HG03439 (cell line): ENCODE measurements around the gene GSC2.
"Not testable (repeated sequence)": the region's sequence is repeated elsewhere in the genome, so short reads cannot be mapped to it uniquely, and the experiment has no call there.

Source experiments
- ATAC-seq: cut with Tn5 transposase; IDR thresholded peaks from one replicate; pipeline ENCODE4 v1.9.1; 2021; ENCODE audit warnings: mild to moderate bottlenecking, moderate library complexity; ENCODE audit not compliant: unreplicated experiment

Gene GSC2

DNA sequence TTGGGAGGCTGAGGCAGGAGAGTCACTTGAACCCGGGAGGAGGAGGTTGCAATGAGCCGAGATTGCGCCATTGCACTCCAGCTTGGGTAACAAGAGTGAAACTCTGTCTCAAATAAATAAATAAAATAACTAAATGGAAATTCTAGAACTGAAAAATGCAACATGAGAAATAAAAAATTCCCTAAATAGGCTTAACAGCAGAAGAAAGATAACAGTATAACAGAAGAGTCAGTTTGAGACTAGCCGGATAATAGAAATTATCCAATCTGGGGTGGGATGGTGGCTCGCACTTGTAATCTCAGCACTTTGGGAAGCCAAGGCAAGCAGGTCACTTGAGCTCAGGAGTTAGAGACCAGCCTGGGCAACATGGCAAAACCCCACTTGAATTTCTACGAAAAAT, 14.3 kb upstream of the GSC2 start:
- no peak for ATAC-seq

GRCh38 chr22:19158649-19159048, 8.6 kb upstream of the GSC2 start:
- ATAC-seq, result not testable (repeated sequence)

DNA sequence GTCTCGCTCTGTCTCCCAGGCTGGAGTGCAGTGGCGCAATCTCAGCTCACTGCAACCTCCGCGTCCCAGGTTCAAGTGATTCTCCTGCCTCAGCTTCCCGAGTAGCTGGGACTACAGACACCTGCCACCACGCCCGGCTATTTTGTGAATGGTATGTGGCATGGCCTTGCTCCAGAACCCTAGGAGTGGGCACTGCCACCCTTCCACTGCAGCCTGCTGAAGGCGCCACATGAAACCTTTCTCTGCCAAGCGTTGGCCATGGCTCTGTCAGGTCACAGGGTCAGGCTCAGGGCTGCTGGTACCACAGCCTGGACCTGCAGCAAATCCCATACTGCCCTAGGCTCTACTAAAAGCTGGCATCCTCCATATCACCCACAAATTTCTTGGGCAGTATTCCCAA, 6.0 kb upstream of the GSC2 start:
- not testable (repeated sequence) for ATAC-seq

DNA sequence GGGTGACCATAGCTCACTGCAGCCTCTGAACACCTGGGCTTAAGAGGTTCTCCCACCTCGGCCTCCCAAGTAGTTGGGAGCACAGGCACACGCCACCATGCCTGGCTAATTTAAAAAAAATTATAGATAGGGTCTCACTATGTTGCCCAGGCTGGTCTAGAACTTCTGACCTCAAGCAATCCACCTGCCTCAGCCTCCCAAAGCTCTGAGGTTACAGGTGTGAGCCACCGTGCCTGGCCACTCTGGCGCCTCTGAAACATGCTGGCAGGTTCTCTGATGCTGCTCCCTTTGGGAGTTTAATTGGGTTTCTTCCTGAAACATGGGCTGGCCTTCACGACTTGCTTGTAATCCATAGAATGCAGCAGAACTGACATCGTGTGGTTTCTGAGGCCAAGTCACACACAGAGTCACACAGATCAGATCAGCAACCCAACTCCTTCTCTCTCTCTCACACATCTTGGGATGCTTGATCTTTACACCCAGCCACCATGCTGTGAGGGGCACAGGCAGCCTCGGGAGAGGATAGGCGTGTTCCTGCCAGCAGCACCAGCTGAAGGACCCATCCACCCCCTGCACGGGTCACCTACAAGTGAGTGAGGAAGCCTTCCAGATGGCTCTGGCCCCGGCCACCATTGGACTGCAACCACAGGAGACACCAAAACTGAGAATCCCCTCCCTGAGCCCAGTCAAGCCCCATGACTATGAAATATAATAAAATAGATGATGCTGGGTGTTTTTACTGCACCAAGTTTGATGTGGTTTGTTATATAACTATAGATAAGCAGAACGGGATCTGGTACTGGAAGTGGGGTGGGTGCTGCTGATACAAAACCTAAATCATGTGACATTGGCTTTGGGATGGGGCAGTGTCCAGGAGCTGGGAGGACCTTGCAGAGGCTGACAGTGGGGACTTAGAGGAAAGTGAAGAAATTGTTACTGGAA, 3.1 kb upstream of the GSC2 start:
- no peak for ATAC-seq

DNA sequence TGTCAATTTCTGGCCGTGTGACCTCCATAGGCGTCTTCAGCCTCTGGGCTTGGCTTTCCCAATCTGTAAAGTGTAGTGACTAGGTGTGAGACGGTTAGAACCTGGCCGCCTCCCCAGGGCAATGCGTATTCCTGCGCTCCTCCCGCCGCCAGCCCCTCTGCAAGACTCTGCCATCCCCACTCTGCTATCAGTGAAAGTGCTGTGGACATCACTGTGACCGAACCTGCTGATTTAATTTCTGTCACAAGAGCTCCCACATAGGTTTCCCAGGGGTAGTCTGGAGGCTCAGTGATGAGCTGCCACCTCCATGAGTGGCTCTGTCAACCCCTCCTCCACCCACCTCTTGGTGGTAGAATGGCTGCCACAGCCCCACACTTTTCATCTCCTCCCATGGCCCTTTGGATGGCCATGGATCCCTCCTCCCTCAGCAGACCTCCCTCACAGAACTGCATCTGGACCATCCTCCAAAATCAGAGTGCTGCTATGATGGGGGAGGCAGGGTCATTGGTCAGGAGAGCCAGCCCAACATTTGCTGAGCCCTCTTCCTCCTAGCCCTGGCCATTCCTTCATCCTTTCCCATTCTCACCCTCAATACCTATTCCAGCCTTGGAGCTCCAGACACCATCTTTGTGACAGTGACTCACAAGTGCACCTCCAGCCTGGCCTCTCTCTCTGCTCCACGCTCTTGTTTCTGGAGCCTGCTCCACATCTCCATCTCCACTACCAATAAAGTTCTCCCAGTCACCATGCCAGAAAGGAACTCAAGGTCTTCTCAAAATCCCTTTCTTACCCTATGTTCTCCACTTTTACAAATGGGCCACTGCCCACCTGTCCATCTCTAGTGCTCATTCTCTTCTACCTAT, 1.5 kb upstream of the GSC2 start:
- no peak for ATAC-seq

GRCh38 chr22:19150482-19151328, 613 bp upstream of the GSC2 start:
- ATAC-seq, result no peak

GRCh38 chr22:19149047-19149883, 827 bp downstream of the GSC2 start:
- no peak for ATAC-seq

DNA sequence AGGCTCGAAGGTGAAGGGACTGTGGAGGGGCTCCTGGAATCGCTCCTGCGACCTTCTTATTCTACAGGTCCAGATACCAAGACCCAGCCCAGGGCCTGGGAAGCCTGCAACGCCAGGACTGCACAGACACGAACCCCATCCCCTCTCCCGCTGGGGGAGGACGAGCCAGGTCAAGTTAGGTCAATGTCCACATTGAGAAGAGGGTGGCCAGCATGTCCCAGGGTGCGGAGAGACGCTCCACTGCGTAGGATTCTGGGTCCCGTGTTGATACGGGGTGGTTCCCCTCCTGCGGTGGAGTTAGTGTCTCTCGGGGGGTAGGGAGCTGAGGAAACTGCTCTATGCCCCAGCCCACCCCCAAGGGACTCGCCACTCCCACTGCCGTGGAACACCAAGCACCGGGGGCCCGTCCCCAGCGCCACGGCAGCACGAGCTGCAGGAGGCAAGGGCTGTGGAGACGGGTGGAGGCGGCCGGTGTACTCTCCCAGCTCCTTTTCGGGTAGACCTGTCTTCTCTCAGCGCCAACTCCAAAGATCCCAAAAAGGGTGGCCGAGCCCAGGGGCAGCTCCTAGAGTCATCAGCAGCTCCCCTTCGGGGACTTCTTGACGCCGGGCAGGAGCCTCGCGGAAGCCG, 1.6 kb downstream of the GSC2 start:
- ATAC-seq, result no peak

- no peak for ATAC-seq
These were observed 2.8 kb downstream of the GSC2 start for GRCh38 chr22:19147195-19147780.

DNA sequence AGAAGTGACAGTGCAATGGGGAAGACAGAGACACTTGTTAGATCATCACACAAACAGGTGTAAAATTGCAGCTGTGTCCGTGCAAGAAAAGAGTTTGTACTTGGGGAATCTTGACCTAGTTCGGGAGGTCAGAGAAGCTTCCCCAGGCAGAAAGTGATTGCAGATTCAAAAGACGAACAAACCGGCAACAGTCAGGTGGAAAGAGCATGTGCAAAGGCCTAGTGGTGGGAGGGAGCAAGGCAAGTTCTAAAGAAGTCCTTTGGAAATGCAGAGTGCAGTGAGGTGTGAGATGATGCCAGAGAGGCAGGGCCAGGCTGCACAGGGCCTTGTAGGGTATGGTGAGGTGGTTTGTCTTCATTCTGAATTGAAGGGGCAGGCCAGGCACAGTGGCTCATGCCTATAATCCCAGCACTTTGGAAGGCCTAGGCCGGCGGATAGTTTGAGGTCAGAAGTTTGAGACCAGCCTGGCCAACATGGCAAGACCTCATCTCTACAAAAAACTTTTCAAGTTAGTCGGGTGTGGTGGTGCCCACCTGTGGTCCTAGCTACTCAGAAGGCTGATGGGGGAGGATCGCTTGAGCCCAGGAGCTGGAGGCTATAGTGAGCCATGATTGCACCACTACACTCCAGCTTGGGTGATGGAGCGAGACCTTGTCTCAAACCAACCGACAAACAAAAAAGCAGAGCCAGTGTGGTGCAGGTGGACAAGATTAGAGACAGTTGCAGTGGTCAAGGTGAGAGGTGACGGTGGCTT, 3.7 kb downstream of the GSC2 start:
- no peak for ATAC-seq

DNA sequence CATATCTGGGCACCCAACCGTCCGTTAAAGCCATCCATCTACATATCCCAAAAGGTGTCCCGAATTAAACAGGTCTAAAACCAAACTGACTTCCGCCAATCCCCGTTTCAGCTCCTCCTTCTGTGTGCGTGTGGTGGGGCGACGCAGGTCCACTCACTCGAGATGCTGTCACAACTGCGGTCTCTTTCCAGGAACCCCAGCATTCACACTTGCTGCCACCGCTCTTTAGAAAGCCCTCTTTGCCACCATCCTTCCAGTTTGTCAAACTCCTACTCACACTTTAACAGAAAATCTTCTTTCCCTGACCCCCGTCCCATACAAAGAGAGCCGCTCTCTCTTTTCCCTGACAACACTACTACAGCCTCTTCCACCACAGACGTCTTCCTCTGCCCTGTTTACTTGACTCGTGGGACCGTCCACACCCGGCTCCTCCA, 6.1 kb downstream of the GSC2 start:
- ATAC-seq, result no peak

DNA sequence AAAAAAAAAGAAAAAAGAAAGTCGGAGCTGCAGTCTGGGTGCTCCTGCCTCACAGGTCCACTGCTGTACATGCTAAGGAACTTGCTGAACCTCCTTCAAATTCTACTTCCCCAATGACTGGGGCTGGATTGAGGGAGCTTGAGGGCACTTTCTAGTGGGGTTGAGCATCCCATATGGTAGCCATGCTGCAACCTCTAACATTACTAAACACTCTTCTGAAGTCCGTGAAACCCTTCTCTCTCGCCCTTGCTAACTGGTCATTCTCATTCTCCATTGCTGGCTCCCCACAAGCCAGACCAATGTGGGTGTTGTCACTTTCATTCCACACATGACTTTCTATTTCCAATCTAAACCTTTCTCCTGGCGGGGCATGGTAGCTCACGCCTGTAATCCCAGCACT, 6.9 kb downstream of the GSC2 start:
- ATAC-seq, result no peak

- no peak for ATAC-seq
These were observed 7.7 kb downstream of the GSC2 start for GRCh38 chr22:19142394-19142793.

GRCh38 chr22:19139974-19140373, 10.1 kb downstream of the GSC2 start:
- no peak for ATAC-seq

- no peak for ATAC-seq
These were observed 11.1 kb downstream of the GSC2 start for GRCh38 chr22:19139001-19139356.

GRCh38 chr22:19138217-19139000, 11.7 kb downstream of the GSC2 start:
- ATAC-seq, result no peak

GRCh38 chr22:19137384-19138216, 12.5 kb downstream of the GSC2 start:
- no peak for ATAC-seq
